HepG2 (cell line): ENCODE data around the gene QRICH2. TPM values are rescaled to one million over a fixed set of nuclear protein-coding genes. Genes with fewer than 3 reads are reported as not detected.

Experiments
- ATAC-seq: fragments of 200-7000 bp; cut with Tn5 transposase; 3 replicates; pipeline ENCODE4 v1.9.1; 2020; ENCODE audit warnings: mild to moderate bottlenecking, moderate library complexity
- BruUV-seq: library from RNA; stranded (reverse); fragments of 400-500 nt; replicated peaks from 2 replicates; lab custom pipeline; 2021; lab: Mats Ljungman, UMichigan
- CTCF ChIA-PET: fragments of 300-600 bp; formaldehyde crosslinking; extraction: SDS; loops from one replicate; lab custom pipeline; 2021; ENCODE audit warnings: low total read pairs, inconsistent platforms, low intra/inter-chr PET ratio; lab: Yijun Ruan, JAX
- POLR2A ChIA-PET: fragments of 350-600 bp; sonication (Branson Sonifier 250); formaldehyde crosslinking; loops from one replicate; lab custom pipeline; 2020; ENCODE audit warnings: antibody characterized with exemption, inconsistent platforms; lab: Yijun Ruan, JAX
- DNase-seq: peaks from one replicate; pipeline ENCODE4 v3.0.0-alpha.2; 2015; ENCODE audit warnings: low spot score
- FAIRE-seq: peaks from 3 replicates; lab custom pipeline; 2011; peaks lifted over from hg19 to GRCh38; lab: Jason Lieb, UNC
- H2AFZ ChIP-seq: one replicate; pipeline ENCODE4 v1.6.1; 2011; ENCODE audit warnings: low read length, inconsistent platforms
- H3K27ac ChIP-seq: fragments of 300-600 bp; 3 replicates; pipeline ENCODE4 v1.8.0; 2011; ENCODE audit warnings: mixed run types, mild to moderate bottlenecking, mixed read lengths, low read length, inconsistent platforms; ENCODE audit not compliant: insufficient read depth; ENCODE audit errors: extremely low read length
- H3K27me3 ChIP-seq, 2 experiments: fragments of 200-600 bp in 1 of 2; 2 replicates in 1 of 2; 3 replicates in 1 of 2; pipeline versions ENCODE4 v1.6.0 to v1.8.0; 2011; ENCODE audit warnings: low read length in 2 of 2, mild to moderate bottlenecking in 2 of 2, moderate library complexity in 2 of 2, inconsistent platforms in 1 of 2; ENCODE audit not compliant: insufficient read depth in 2 of 2, control insufficient read depth in 1 of 2
- H3K36me3 ChIP-seq, 2 experiments: fragments of 200-600 bp in 1 of 2; replicated peaks in 1 of 2; 2 replicates in 1 of 2; 3 replicates in 1 of 2; pipeline versions ENCODE4 v1.5.1 to v1.8.0; 2011; ENCODE audit warnings: low read length in 2 of 2, inconsistent platforms in 1 of 2; ENCODE audit not compliant: insufficient read depth in 2 of 2, control insufficient read depth in 1 of 2
- H3K4me1 ChIP-seq: 2 replicates; pipeline ENCODE4 v1.5.1; 2012; ENCODE audit warnings: low read length, inconsistent platforms; ENCODE audit not compliant: insufficient read depth
- H3K4me2 ChIP-seq: 2 replicates; pipeline ENCODE4 v1.6.0; 2011; ENCODE audit warnings: low read depth, low read length, inconsistent platforms
- H3K4me3 ChIP-seq, 3 experiments: fragments of 200-600 bp in 1 of 3; sonication (generic), shearing (Covaris generic) in 1 of 3; replicated peaks in 1 of 3; 2 replicates each; pipeline ENCODE4 v1.5.1; 2011 to 2016; ENCODE audit warnings: low read length in 3 of 3, inconsistent platforms in 2 of 3, low read depth in 2 of 3, mild to moderate bottlenecking in 2 of 3, control low read depth in 1 of 3, mixed read lengths in 1 of 3; ENCODE audit not compliant: insufficient read depth in 1 of 3
- H3K79me2 ChIP-seq: one replicate; pipeline ENCODE4 v1.6.1; 2011; ENCODE audit warnings: low read length, inconsistent platforms; ENCODE audit not compliant: insufficient read depth
- H3K9ac ChIP-seq: 2 replicates; pipeline ENCODE4 v1.6.0; 2011; ENCODE audit warnings: mild to moderate bottlenecking, low read depth, low read length, inconsistent platforms; ENCODE audit not compliant: insufficient read depth
- H3K9me3 ChIP-seq: 2 replicates; pipeline ENCODE4 v1.5.1; 2012; ENCODE audit warnings: mild to moderate bottlenecking, low read length
- H4K20me1 ChIP-seq: 2 replicates; pipeline ENCODE4 v1.6.0; 2011; ENCODE audit warnings: inconsistent platforms, mild to moderate bottlenecking, low read length, moderate library complexity; ENCODE audit not compliant: insufficient read depth
- ATF6 ChIP-seq: sonication (generic); formaldehyde crosslinking; conservative IDR thresholded peaks from 2 replicates; pipeline ENCODE4 v1.4.0; 2020; ENCODE audit warnings: missing genetic modification reagents
- BRCA1 ChIP-seq: sonication (generic); formaldehyde crosslinking; IDR thresholded peaks from 2 replicates; pipeline ENCODE4 v1.4.0; 2020; ENCODE audit warnings: missing genetic modification reagents
- ELK4 ChIP-seq: sonication (generic); formaldehyde crosslinking; IDR thresholded peaks from 2 replicates; pipeline ENCODE4 v1.9.0; 2021; ENCODE audit warnings: missing genetic modification reagents, borderline replicate concordance
- FOXA1 ChIP-seq, 2 experiments: fragments of 450-650 bp in 1 of 2; sonication (generic) in 1 of 2; formaldehyde crosslinking in 1 of 2; IDR thresholded peaks; 2 replicates each; pipeline versions ENCODE4 v1.4.0 to v1.6.1; 2016 to 2020; ENCODE audit warnings: missing genetic modification reagents in 1 of 2
- KLF11 ChIP-seq: IDR thresholded peaks from 2 replicates; pipeline ENCODE4 v1.6.1; 2016; ENCODE audit warnings: missing compliant biosample characterization
- NR3C1 ChIP-seq: sonication (generic); formaldehyde crosslinking; IDR thresholded peaks from 2 replicates; pipeline ENCODE4 v1.4.0; 2020; ENCODE audit warnings: missing genetic modification reagents
- PAWR ChIP-seq: sonication (generic); formaldehyde crosslinking; IDR thresholded peaks from 2 replicates; pipeline ENCODE4 v1.4.0; 2020; ENCODE audit warnings: missing genetic modification reagents, mild to moderate bottlenecking, borderline replicate concordance
- PTBP1 ChIP-seq: fragments of 200-400 bp; formaldehyde crosslinking; IDR thresholded peaks from 2 replicates; pipeline ENCODE4 v1.6.1; 2018; ENCODE audit warnings: low read length, low read depth; ENCODE audit not compliant: poor library complexity, severe bottlenecking
- ZNF503 ChIP-seq: sonication (generic); formaldehyde crosslinking; IDR thresholded peaks from 2 replicates; pipeline ENCODE4 v1.4.0; 2020; ENCODE audit warnings: missing genetic modification reagents
- ZNF556 ChIP-seq: sonication (generic); formaldehyde crosslinking; IDR thresholded peaks from 2 replicates; pipeline ENCODE4 v1.4.0; 2020; ENCODE audit warnings: mild to moderate bottlenecking, missing genetic modification reagents, borderline replicate concordance
- ZNF749 ChIP-seq: sonication (generic); formaldehyde crosslinking; IDR thresholded peaks from 2 replicates; pipeline ENCODE4 v1.8.0; 2022; ENCODE audit warnings: mild to moderate bottlenecking, missing genetic modification reagents, moderate library complexity, borderline replicate concordance
- ZNF75D ChIP-seq: sonication (generic); formaldehyde crosslinking; IDR thresholded peaks from 2 replicates; pipeline ENCODE4 v1.8.1; 2023; ENCODE audit warnings: missing genetic modification reagents, mild to moderate bottlenecking, borderline replicate concordance
- ZZZ3 ChIP-seq: sonication (generic); formaldehyde crosslinking; IDR thresholded peaks from 2 replicates; pipeline ENCODE4 v1.4.0; 2020; ENCODE audit warnings: missing genetic modification reagents, mild to moderate bottlenecking, borderline replicate concordance
- WGBS: methylation state at CpG from one replicate; pipeline ENCODE4 v1.1.6; 2017; ENCODE audit warnings: low lambda C conversion rate; 5-methylcytosine and 5-hydroxymethylcytosine counted together
- in situ Hi-C: cut with HindIII; loops from 2 replicates; pipeline ENCODE4 v1.10.0; 2017; ENCODE audit warnings: low pct_unique_long_range_greater_than_20kb; ENCODE audit not compliant: extremely low pct_ligation_motif_present
- intact Hi-C: fragments of 100-400 bp; cut with micrococcal nuclease; formaldehyde crosslinking; loops from one replicate; pipeline ENCODE4 v1.10.0; 2022; ENCODE audit not compliant: unreplicated experiment
- polyA plus RNA-seq, 8 experiments: library from polyadenylated mRNA; depleted of rRNA in 3 of 8; stranded (reverse) in 7 of 8; unstranded in 1 of 8; fragments of >200 nt; fragmentation: Illumina TruSeq in 4 of 8; extraction: Trizol in 4 of 8; gene quantifications; 2 replicates each; pipeline versions ENCODE4 v1.2.1 to v1.2.3, GENCODE V29; 2011 to 2016; ENCODE audit warnings: low read depth in 4 of 8, missing spikeins in 1 of 8, mixed read lengths in 1 of 8; ENCODE audit not compliant: insufficient read depth in 1 of 8
- total RNA-seq, 5 experiments: library from RNA; depleted of rRNA; stranded (reverse); fragments of >200 nt; fragmentation: Illumina TruSeq; extraction: Trizol; gene quantifications; 2 replicates each; pipeline ENCODE4 v1.2.3, GENCODE V29; 2016; ENCODE audit warnings: low read depth in 1 of 5

The QRICH2 gene
- total and polyA plus RNA-seq, 2 of the 13 experiments (the other 11 are each of a cell fraction or from before 2014, with no cell fraction given): 3.7 to 5.7 TPM

GRCh38 chr17:76326306-76326705 is 18.2 kb upstream of the QRICH2 start:
- H3K4me3 ChIP-seq: no peak overlapping the region
- TF ChIP-seq ZZZ3: no peak
- no peak for TF ChIP-seq ZNF749 (CRISPR knock-in tag)
- no peak for TF ChIP-seq ZNF75D (CRISPR knock-in tag)
- no peak for TF ChIP-seq FOXA1 (IDR thresholded peaks at IDR 0.05)
- no peak for TF ChIP-seq FOXA1 (CRISPR knock-in tag; IDR thresholded peaks at IDR 0.05)
- TF ChIP-seq PTBP1: no peak
- TF ChIP-seq KLF11 (CRISPR knock-in tag): no peak
- TF ChIP-seq NR3C1: no peak
- TF ChIP-seq ELK4 (CRISPR knock-in tag): no peak
- TF ChIP-seq PAWR: no peak
- TF ChIP-seq ATF6 (CRISPR knock-in tag): no peak
- TF ChIP-seq ZNF556 (CRISPR knock-in tag): no peak
- no peak for TF ChIP-seq ZNF503 (CRISPR knock-in tag)
- TF ChIP-seq BRCA1 (CRISPR knock-in tag): no peak
- no peaks in the 10 kb centered on the region for H3K27me3 ChIP-seq
- WGBS: 90% methylated on average over 1 of the region's 1 CpG
- in situ Hi-C loops (no loop called here), intact Hi-C loops (no loop called here)
- H3K4me2 ChIP-seq: no peak overlapping the region
- DNase-seq (no peak), ATAC-seq (no peak), FAIRE-seq (no peak)
- ChIA-PET POLR2A (no interaction called here), CTCF (no interaction called here)
- peaks cover 34 to 91% of the 10 kb centered on the region in 2 experiments for H3K36me3 ChIP-seq
- BruUV-seq: TSS peak; percentile 21
- H3K9me3 ChIP-seq: no peaks in the 10 kb centered on the region
- no peaks in the 10 kb centered on the region for H3K4me1 ChIP-seq
- H2AFZ ChIP-seq: no peak overlapping the region
- H4K20me1 ChIP-seq: 0 out of 2 replicates have a peak, but pooled peaks cover 3% of the 10 kb centered on the region
- no peak overlapping the region for H3K27ac ChIP-seq
- H3K9ac ChIP-seq: no peak overlapping the region
- peaks cover 3% of the 10 kb centered on the region for H3K79me2 ChIP-seq
